Effector memory CD4-positive, alpha-beta T cell (primary cell): ENCODE data around the gene MESP1.
"Not testable (repeated sequence)": the region's sequence is repeated elsewhere in the genome, so short reads cannot be mapped to it uniquely, and the experiment has no call there.

Source experiments
- DNase-seq, 3 donors: peaks; one replicate each; pipeline ENCODE4 v3.0.0-alpha.2; 2020
- H3K27ac ChIP-seq: 2 replicates; pipeline ENCODE4 v1.7.0; 2013; ENCODE audit warnings: mild to moderate bottlenecking, low read length, moderate library complexity; ENCODE audit not compliant: insufficient read depth, poor library complexity, severe bottlenecking
- H3K27me3 ChIP-seq: replicated peaks from 2 replicates; pipeline ENCODE4 v1.7.0; 2013; ENCODE audit warnings: mild to moderate bottlenecking, low read length; ENCODE audit not compliant: insufficient read depth, control insufficient read depth, poor library complexity, severe bottlenecking
- H3K36me3 ChIP-seq: 2 replicates; pipeline ENCODE4 v1.7.0; 2013; ENCODE audit warnings: mild to moderate bottlenecking, low read length, moderate library complexity; ENCODE audit not compliant: control insufficient read depth, insufficient read depth
- H3K4me1 ChIP-seq: 2 replicates; pipeline ENCODE4 v1.7.0; 2013; ENCODE audit warnings: low read length, mild to moderate bottlenecking; ENCODE audit not compliant: control insufficient read depth, insufficient read depth, poor library complexity, severe bottlenecking
- H3K4me3 ChIP-seq: 2 replicates; pipeline ENCODE4 v1.7.0; 2013; ENCODE audit warnings: low read length, low read depth, mild to moderate bottlenecking; ENCODE audit not compliant: insufficient read depth, poor library complexity, severe bottlenecking
- H3K9me3 ChIP-seq: 2 replicates; pipeline ENCODE4 v1.7.0; 2013; ENCODE audit warnings: mild to moderate bottlenecking, low read length, moderate library complexity; ENCODE audit not compliant: control insufficient read depth

Gene MESP1

DNA sequence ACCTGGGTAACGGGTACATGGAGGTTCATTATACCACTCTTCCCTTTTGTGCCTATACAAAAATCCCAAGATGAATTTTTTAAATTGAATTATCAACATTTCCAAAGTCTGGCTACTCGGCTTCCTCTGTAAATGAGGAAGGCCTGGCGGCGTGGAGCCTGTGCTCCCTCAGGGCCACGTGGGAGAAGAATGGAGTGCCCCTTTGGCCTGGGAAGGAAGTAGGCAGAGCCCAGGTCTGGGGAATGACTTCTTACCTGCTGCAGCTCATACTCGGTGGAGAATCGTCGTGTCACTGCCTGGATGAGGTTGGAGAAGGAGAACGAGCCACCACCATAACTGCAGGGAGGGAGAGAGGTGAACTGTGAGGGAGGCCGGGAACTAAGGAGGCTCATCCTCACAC is 39.2 kb upstream of the MESP1 start:
- H3K27ac ChIP-seq: no peak overlapping the region
- no peaks in the 10 kb centered on the region for H3K4me1 ChIP-seq
- no peaks in the 10 kb centered on the region for H3K36me3 ChIP-seq
- no peaks in the 10 kb centered on the region for H3K27me3 ChIP-seq
- no peak overlapping the region for H3K4me3 ChIP-seq
- no peak for DNase-seq
- no peaks in the 10 kb centered on the region for H3K9me3 ChIP-seq

DNA sequence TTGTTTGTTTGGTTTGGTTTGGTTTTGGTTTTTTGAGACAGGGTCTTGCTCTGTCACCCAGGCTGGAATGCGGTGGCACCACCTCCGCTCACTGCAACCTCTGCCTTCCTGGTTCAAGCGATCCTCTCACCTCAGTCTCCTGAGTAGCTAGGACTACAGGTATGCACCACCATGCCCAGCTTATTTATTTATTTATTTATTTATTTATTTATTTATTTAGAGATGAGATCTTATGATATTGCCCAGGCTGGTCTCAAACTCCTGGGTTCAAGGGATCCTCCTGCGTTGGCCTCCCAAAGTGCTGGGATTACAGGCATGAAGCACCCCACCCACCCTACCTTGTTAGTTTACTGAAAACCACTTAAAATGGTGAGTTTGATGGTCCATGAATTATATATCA is 37.5 kb upstream of the MESP1 start:
- not testable (repeated sequence) for H3K4me3 ChIP-seq, DNase-seq, H3K27me3 ChIP-seq, H3K36me3 ChIP-seq, H3K4me1 ChIP-seq, H3K9me3 ChIP-seq, H3K27ac ChIP-seq

DNA sequence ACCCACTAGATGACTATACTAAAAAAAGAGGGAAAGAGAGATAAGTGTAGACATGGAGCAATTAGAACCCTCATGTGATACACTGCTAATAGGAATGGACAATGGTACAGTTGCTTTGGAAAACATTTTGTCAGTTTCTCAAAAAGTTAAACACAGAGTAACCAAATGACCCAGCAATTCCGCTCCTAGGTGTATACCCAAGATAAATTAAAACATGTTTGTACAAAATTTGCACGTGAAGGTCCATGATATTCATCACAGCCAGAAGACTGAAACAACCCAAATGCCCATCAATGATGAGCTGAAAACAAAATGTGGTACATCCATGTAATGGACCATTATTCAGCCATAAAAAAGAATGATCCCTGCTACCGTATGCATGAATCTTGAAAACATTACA is 36.9 kb upstream of the MESP1 start:
- H3K4me3 ChIP-seq: no peak overlapping the region
- no peak for DNase-seq
- H3K27me3 ChIP-seq: no peaks in the 10 kb centered on the region
- no peak overlapping the region for H3K27ac ChIP-seq
- no peaks in the 10 kb centered on the region for H3K9me3 ChIP-seq
- no peaks in the 10 kb centered on the region for H3K36me3 ChIP-seq
- no peaks in the 10 kb centered on the region for H3K4me1 ChIP-seq

DNA sequence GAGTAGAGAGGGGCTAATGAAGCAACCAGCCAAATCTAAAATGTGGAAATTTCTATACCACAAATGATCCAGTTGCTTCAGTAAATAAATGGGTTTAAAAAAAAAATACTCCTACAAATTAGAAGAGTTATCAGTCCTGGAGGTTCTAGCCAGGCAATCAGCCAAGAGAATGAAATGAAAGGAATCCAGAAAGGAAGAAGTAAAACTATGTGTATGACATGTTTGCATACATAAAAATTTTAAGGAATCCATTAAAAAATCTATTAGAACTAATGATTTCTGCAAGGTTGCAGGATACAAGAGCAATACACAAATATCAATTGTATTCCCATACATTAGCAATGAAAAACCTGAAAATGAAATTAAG is 34.7 kb upstream of the MESP1 start:
- Histone ChIP-seq H3K27ac (no peak overlapping the region), H3K4me3 (no peak overlapping the region), H3K27me3 (no peaks in the 10 kb centered on the region), H3K9me3 (no peaks in the 10 kb centered on the region), H3K4me1 (no peaks in the 10 kb centered on the region), H3K36me3 (no peaks in the 10 kb centered on the region)
- no peak for DNase-seq

DNA sequence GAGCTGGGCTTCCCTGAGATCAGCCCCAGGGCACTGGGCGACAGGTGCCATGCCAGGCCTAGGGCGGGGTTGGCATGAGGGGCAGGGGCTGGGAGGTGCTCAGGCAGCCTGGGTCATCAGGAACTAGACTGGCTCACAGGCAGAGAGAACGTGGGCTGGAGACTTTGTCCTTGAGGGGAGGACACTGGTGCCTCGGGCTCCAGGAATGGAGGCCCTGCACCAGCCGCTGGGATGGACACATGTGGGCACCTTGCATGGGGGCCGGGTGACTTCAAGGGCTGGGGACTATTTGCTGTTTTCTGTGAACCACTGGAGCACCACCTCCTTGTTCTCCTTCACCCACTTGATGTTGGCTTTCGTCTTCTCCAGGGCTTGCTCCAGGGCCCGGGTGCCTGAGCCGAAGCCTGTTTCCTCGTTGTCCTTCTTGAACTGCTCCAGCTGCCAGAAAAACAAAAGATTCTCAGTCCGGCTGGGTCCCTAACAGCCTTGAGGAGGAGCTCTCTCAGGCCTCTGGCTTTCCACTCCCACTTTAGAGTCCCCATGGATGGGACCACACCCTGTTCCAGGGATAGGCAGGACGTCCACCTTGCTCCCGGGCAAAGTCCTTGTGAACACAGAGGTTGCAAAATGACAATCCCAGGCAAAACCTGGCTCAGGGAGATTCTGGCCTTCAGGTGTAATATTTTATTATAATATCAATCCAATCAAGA is 34.2 kb upstream of the MESP1 start:
- H3K36me3 ChIP-seq: no peaks in the 10 kb centered on the region
- no peak for DNase-seq

DNA sequence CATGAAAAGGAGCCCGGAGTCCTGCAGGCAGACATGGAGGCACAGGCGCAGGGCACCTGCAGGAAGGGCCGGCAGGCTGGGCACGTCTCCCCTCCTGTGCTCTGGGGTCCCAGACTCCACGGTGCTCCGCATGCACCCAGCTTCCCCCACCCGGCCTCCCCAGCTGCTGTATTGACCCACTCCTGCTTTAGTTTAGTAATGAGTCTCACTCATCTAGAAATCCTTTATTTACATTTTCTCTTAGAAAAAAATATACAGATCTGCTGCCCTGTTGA is 33.6 kb upstream of the MESP1 start:
- H3K4me1 ChIP-seq: no peaks in the 10 kb centered on the region
- H3K27ac ChIP-seq: no peak overlapping the region
- H3K36me3 ChIP-seq: no peaks in the 10 kb centered on the region
- no peaks in the 10 kb centered on the region for H3K27me3 ChIP-seq
- no peaks in the 10 kb centered on the region for H3K9me3 ChIP-seq
- DNase-seq: no peak
- H3K4me3 ChIP-seq: no peak overlapping the region

More for the DNA sequence above, 34.2 kb upstream of the MESP1 start:
- no peaks in the 10 kb centered on the region for H3K4me1 ChIP-seq
- H3K9me3 ChIP-seq: no peaks in the 10 kb centered on the region
- no peaks in the 10 kb centered on the region for H3K27me3 ChIP-seq
- no peak overlapping the region for H3K4me3 ChIP-seq
- H3K27ac ChIP-seq: no peak overlapping the region

DNA sequence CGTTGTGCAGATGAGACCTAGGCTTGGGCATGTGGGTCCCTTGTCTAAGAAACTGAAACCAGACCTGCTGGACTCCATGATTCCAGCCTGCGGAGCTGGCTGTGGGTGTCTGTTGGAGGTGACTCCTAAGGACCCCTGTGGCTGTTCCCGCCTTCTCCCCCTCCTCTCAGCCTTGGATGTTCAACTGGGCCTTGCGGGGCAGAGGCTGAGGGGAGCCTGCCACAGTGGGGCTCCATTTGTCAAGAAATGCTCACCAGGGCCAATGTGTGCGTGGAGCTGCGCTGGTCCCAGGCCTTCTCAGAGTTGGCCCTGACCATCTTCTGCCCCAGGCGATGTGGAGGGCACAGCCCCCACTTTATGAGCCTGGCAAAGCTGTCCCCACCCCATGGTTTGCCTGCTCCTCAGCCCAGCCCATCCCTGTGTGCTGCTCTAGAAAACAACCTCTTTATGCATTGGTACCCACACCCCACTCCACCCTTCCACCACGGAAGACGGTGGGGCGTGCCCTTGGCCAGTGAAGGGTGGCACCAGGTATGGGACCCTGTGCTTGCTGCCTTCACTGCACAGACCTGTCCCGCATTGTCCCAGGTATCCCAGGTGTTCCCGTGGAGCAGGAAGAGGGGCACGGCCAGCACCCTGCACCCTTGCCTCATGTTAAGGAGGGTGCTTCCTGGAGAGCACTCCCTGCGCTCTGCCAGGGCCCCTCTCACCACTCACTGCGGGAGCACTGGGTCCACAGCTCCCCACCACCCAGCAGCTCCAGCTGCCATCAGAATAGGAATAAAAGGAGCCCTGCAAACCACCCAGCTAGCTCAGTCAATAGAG is 33.0 kb upstream of the MESP1 start:
- Histone ChIP-seq H3K36me3 (no peaks in the 10 kb centered on the region), H3K4me1 (no peaks in the 10 kb centered on the region), H3K27me3 (no peaks in the 10 kb centered on the region), H3K4me3 (no peak overlapping the region), H3K9me3 (no peaks in the 10 kb centered on the region), H3K27ac (no peak overlapping the region)
- DNase-seq: no peak

DNA sequence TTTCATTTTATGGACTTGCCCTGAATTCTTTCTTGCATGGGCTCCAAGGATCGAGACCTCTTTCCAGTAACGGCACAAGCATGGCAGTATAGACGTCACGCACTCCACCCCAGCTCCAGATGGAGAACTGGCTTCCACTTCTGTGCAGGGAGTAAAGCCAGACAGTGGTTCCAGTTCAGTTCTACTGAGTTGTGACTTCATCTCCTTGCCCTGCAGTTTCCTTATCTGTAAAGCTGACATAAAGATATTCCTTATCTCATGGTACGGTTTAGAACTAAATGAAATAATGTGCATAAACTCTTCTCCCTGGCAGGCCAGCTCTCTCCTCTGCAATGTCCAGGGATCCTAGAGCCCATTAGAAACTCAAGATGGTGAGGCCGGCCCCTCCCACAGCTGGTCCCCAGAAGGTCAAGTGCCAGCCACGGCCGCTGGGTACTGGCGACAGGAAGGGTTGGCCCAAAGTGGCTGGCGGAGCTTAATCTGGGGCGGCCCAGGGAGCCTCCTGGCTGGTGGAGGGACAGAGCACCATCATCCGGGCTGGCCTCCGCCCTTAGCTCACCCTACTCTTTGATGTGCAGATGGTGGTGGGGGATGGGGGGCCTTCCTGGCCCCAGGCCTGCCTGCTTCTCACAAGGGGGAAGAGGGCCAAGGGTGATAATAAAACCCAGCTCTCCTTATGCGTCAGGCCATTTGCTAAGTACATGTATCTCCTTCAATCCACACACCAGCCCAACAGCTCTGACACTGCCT is 32.2 kb upstream of the MESP1 start:
- Histone ChIP-seq H3K9me3 (no peaks in the 10 kb centered on the region), H3K27me3 (no peaks in the 10 kb centered on the region), H3K36me3 (no peaks in the 10 kb centered on the region), H3K27ac (no peak overlapping the region), H3K4me3 (no peak overlapping the region), H3K4me1 (no peaks in the 10 kb centered on the region)
- no peak for DNase-seq

DNA sequence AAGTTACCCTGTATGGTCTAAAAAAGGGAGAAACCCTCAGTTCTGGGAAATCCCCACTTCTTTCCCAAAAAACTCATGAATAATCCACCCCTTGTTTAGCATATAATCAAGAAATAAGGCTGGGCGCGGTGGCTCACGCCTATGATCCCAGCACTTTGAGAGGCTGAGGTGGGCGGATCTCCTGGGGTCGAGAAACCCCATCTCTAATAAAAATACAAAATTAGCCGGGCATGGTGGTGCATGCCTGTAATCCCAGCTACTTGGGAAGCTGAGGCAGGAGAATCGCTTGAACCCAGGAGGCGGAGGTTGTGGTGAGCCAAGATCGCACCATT is 31.5 kb upstream of the MESP1 start:
- H3K27me3 ChIP-seq, H3K4me1 ChIP-seq, H3K4me3 ChIP-seq, H3K36me3 ChIP-seq, DNase-seq, H3K27ac ChIP-seq, H3K9me3 ChIP-seq: not testable (repeated sequence)

DNA sequence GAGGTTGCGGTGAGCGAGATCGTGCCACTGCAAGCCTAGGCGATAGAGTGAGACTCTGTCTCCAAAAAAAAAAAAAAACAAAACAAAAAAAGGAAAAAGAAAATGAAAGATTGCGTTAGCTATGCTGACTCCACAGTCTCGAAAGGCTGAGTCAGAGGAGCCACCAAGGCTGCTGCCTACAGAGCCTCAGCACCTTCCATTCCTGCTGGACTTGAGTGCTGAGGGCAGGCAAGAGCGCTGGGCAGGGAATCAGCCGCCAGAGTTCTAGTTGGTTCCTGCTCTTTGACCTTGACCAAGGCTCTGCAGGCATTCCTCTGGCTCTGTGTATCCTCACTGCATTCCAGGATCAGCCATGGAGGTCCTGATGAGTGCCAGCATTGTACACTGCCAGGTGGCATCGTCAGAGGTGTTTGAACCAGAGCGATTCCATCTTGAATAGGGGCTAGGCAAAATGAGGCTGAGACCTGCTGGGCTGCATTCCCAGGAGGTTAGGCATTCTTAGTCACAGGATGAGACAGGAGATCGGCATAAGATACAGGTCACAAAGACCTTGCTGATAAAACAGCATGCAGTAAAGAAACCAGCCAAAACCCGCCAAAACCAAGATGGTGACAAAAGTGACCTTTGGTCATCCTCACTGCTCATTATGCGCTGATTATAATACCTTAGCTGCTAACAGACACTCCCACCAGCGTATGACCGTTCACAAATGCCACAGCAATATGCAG is 31.0 kb upstream of the MESP1 start:
- H3K4me1 ChIP-seq: no peaks in the 10 kb centered on the region
- no peak overlapping the region for H3K27ac ChIP-seq
- no peaks in the 10 kb centered on the region for H3K36me3 ChIP-seq
- no peak for DNase-seq
- peaks cover 3% of the 10 kb centered on the region for H3K27me3 ChIP-seq
- no peak overlapping the region for H3K4me3 ChIP-seq
- H3K9me3 ChIP-seq: no peaks in the 10 kb centered on the region
